Activated naive CD8-positive, alpha-beta T cell (primary cell): ENCODE measurements around the gene TFB2M.
"Not testable (repeated sequence)": the region's sequence is repeated elsewhere in the genome, so short reads cannot be mapped to it uniquely, and the experiment has no call there.

Source experiments
- H3K27ac Mint-ChIP-seq: one replicate; pipeline ENCODE4 v1.8.0; 2021; ENCODE audit warnings: mixed read lengths
- H3K27me3 Mint-ChIP-seq: one replicate; pipeline ENCODE4 v1.8.0; 2021; ENCODE audit warnings: mixed read lengths
- H3K36me3 Mint-ChIP-seq: one replicate; pipeline ENCODE4 v1.8.0; 2021; ENCODE audit warnings: mixed read lengths
- H3K4me1 Mint-ChIP-seq: one replicate; pipeline ENCODE4 v1.8.0; 2021; ENCODE audit warnings: low read depth, mixed read lengths
- H3K4me3 Mint-ChIP-seq: one replicate; pipeline ENCODE4 v1.8.0; 2021; ENCODE audit warnings: mild to moderate bottlenecking, mixed read lengths
- H3K9me3 Mint-ChIP-seq: one replicate; pipeline ENCODE4 v1.8.0; 2021; ENCODE audit warnings: low read depth, mixed read lengths

Gene TFB2M

GRCh38 chr1:246591047-246591446, 25.0 kb upstream of the TFB2M start:
- Mint-ChIP-seq H3K4me1 (peaks cover 60% of the 10 kb centered on the region), H3K9me3 (no peaks in the 10 kb centered on the region), H3K36me3 (peaks cover 9% of the 10 kb centered on the region), H3K4me3 (no peak overlapping the region), H3K27me3 (no peaks in the 10 kb centered on the region), H3K27ac (no peak overlapping the region)

DNA sequence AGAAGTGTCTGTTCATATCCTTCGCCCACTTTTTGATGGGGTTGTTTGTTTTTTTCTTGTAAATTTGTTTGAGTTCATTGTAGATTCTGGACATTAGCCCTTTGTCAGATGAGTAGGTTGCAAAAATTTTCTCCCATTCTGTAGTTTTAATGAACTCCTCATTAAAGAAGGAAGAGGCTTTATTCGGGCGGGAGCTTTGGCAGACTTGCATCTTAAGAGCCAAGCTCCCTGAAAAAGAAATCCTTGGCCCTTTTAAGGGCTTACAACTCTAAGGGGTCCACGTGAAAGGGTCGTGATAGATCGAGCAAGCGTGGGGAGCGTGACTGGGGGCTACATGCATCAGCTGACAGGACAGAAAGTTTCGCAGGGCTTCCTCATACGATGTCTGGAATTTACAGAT, 23.9 kb upstream of the TFB2M start:
- H3K27me3 Mint-ChIP-seq, H3K9me3 Mint-ChIP-seq, H3K4me3 Mint-ChIP-seq, H3K36me3 Mint-ChIP-seq: not testable (repeated sequence)
- Mint-ChIP-seq H3K4me1 (peaks cover 54% of the 10 kb centered on the region), H3K27ac (peak overlapping the region; percentile 34)

- H3K27ac Mint-ChIP-seq = no peak overlapping the region
- no peaks in the 10 kb centered on the region for H3K27me3 Mint-ChIP-seq
- peaks cover 63% of the 10 kb centered on the region for H3K4me1 Mint-ChIP-seq
- no peaks in the 10 kb centered on the region for H3K9me3 Mint-ChIP-seq
- H3K36me3 Mint-ChIP-seq = peaks cover 11% of the 10 kb centered on the region
- no peak overlapping the region for H3K4me3 Mint-ChIP-seq
These were observed 22.2 kb upstream of the TFB2M start for GRCh38 chr1:246588159-246588721.

DNA sequence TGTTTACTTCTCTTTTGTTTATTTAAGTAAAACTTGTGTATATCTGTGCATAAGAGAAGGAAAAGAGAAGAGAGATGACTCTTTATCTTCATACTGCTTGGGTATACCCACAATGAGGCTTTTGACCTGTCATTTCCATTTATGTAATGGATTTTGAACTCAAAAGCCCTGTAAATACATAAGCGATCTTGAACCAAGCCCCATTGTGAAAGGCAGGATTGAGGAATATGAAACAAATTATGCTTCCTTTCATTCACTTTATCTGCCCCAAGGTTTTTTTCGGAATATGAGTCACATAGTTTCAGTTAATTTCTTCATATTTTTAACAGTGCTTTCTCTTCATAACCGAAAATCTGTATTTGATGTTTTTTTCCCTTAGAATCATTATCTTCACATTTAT, 21.5 kb upstream of the TFB2M start:
- no peaks in the 10 kb centered on the region for H3K27me3 Mint-ChIP-seq
- peaks cover 14% of the 10 kb centered on the region for H3K36me3 Mint-ChIP-seq
- H3K9me3 Mint-ChIP-seq = no peaks in the 10 kb centered on the region
- peaks cover 68% of the 10 kb centered on the region for H3K4me1 Mint-ChIP-seq
- peak overlapping the region; percentile 22 for H3K27ac Mint-ChIP-seq
- H3K4me3 Mint-ChIP-seq = peak overlapping the region; percentile 20

- Mint-ChIP-seq H3K36me3 (peaks cover 14% of the 10 kb centered on the region), H3K27me3 (no peaks in the 10 kb centered on the region), H3K4me3 (no peak overlapping the region), H3K4me1 (peaks cover 70% of the 10 kb centered on the region), H3K27ac (no peak overlapping the region), H3K9me3 (no peaks in the 10 kb centered on the region)
These were observed 21.0 kb upstream of the TFB2M start for GRCh38 chr1:246587032-246587431.

DNA sequence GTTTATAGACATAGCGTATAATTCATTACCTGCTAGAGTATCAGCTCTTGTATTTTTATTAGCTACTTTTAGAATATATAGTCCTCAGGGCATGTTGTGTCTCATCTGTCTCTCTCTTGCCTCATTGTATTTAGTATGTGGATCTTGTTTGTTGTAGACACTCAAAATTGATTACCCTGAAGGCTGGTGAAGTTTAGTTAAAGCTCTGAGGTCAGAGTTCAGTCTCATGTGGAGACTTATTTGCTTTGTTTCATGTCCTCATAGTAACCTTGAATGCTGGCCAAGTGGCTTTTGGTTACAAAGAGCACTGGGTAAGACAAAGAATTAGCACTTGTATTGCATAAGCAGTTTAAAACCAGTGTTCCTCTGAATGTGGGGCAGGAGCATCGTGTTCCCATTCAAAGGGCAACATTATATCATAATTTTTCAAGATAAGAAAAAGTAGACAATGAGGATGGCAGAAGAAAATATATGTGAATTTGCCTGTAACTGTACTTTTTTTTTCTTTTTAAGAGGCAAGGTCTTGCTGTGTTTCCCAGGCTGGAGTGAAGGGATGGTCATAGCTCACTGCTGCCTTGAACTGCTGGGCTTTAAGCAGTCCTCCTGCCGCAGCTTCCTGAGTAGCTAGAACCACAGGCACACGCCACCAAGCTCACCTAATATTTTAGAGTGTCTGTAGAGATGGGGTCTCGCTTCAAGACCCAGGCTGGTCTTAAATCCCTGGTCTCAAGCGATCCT, 17.6 kb upstream of the TFB2M start:
- no peaks in the 10 kb centered on the region for H3K9me3 Mint-ChIP-seq
- H3K4me1 Mint-ChIP-seq = peaks cover 78% of the 10 kb centered on the region
- H3K27ac Mint-ChIP-seq = peak overlapping the region; percentile 72
- no peaks in the 10 kb centered on the region for H3K27me3 Mint-ChIP-seq
- H3K36me3 Mint-ChIP-seq = peaks cover 10% of the 10 kb centered on the region
- peak overlapping the region; percentile 30 for H3K4me3 Mint-ChIP-seq

DNA sequence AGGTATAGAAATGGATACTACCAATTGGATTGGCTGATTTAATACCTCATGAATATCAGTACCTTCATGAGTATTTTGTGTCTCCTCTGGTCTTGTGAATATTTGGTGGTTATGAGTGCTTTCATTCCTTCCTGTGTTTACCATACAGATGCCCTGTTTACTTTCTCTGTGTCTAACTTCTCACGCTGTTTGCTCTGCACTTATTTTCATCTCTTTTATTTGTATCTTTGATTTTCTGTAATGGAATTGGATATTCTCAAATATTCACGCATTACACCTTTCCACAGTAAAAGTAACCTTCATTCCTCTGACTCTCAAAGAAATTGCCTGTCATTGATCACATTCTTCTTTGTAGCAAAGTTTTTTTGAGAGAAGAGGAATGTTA, 17.0 kb upstream of the TFB2M start:
- Mint-ChIP-seq H3K9me3 (no peaks in the 10 kb centered on the region), H3K4me3 (no peak overlapping the region), H3K27ac (peak overlapping the region; percentile 72), H3K4me1 (peaks cover 80% of the 10 kb centered on the region), H3K27me3 (no peaks in the 10 kb centered on the region), H3K36me3 (peaks cover 8% of the 10 kb centered on the region)

- Mint-ChIP-seq H3K4me1 (peaks cover 80% of the 10 kb centered on the region), H3K36me3 (peaks cover 8% of the 10 kb centered on the region), H3K27ac (no peak overlapping the region), H3K9me3 (no peaks in the 10 kb centered on the region), H3K4me3 (no peak overlapping the region), H3K27me3 (no peaks in the 10 kb centered on the region)
These were observed 16.4 kb upstream of the TFB2M start for GRCh38 chr1:246582301-246583055.

GRCh38 chr1:246580497-246581370, 14.7 kb upstream of the TFB2M start:
- H3K4me3 Mint-ChIP-seq = no peak overlapping the region
- H3K27ac Mint-ChIP-seq = peak overlapping the region; percentile 50
- peaks cover 8% of the 10 kb centered on the region for H3K36me3 Mint-ChIP-seq
- H3K4me1 Mint-ChIP-seq = peaks cover 82% of the 10 kb centered on the region
- no peaks in the 10 kb centered on the region for H3K27me3 Mint-ChIP-seq
- H3K9me3 Mint-ChIP-seq = no peaks in the 10 kb centered on the region

DNA sequence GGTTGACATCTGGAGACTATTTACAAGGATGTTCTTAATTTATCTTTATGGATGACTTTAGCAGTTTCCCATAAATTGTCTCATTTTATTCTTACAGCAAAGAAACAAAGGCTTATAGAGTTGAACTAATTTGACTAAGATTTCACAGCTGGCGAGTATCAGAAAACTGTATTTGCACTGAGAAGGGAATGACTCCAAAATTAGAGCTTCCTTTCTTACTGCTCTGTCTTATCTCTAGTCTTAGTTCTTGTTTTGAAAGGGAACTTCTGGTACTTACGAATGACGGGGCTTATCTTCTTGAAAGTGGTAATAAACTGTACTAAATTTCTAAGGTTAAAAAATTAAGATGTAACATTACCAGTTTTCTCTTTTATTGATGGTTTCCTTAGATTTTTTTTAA, 13.8 kb upstream of the TFB2M start:
- Mint-ChIP-seq H3K9me3 (no peaks in the 10 kb centered on the region), H3K4me3 (no peak overlapping the region), H3K36me3 (peaks cover 11% of the 10 kb centered on the region), H3K27ac (peak overlapping the region; percentile 50), H3K27me3 (no peaks in the 10 kb centered on the region), H3K4me1 (peaks cover 85% of the 10 kb centered on the region)

- Mint-ChIP-seq H3K36me3 (peaks cover 7% of the 10 kb centered on the region), H3K4me3 (peak overlapping the region; percentile 71), H3K27ac (peak overlapping the region; percentile 91), H3K9me3 (no peaks in the 10 kb centered on the region), H3K4me1 (peaks cover 78% of the 10 kb centered on the region), H3K27me3 (no peaks in the 10 kb centered on the region)
These were observed 11.7 kb upstream of the TFB2M start for GRCh38 chr1:246577720-246578106.

- Mint-ChIP-seq H3K36me3 (peaks cover 7% of the 10 kb centered on the region), H3K4me1 (peaks cover 76% of the 10 kb centered on the region), H3K27me3 (no peaks in the 10 kb centered on the region), H3K4me3 (peak overlapping the region; percentile 71), H3K27ac (peak overlapping the region; percentile 91), H3K9me3 (no peaks in the 10 kb centered on the region)
These were observed 11.1 kb upstream of the TFB2M start for GRCh38 chr1:246577082-246577719.

DNA sequence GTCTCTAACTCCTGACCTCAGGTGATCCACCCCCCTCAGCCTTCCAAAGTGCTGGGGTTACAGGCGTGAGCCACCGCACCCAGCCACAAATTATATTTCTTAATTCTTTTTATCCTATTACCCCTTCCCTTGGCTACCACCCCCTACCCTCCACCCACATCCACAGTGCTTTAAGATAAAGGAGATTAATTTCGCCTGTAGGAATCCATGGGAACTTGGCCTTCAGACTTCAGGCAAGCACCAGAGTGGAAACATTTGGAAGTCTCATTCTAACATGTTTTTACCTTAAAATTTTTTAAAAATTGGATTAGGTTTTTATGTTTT, 10.6 kb upstream of the TFB2M start:
- Mint-ChIP-seq H3K27ac (peak overlapping the region; percentile 91), H3K9me3 (no peaks in the 10 kb centered on the region), H3K4me3 (peak overlapping the region; percentile 71), H3K36me3 (peaks cover 7% of the 10 kb centered on the region), H3K27me3 (no peaks in the 10 kb centered on the region), H3K4me1 (peaks cover 75% of the 10 kb centered on the region)

DNA sequence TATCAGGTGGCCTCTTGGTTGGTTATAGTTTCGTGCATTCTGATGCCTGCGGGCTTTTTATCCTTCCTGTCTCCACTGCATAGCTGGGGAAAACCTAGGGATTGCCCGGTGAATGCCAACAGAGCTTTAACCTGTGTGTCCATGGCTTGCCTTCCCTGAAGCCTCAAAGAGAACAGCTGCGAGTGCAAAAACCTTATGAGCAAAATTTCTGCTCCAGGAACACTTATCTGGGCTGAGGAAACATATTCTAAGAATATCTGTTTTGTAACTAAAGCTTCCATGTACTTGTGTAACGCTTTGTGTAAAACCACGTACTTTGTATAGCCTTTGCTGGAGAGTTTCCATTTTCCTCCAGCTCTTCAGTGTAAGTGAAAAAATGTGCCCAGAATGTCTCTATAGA, 7.4 kb upstream of the TFB2M start:
- H3K9me3 Mint-ChIP-seq = no peaks in the 10 kb centered on the region
- peaks cover 74% of the 10 kb centered on the region for H3K4me1 Mint-ChIP-seq
- H3K36me3 Mint-ChIP-seq = peaks cover 10% of the 10 kb centered on the region
- H3K27me3 Mint-ChIP-seq = no peaks in the 10 kb centered on the region
- no peak overlapping the region for H3K4me3 Mint-ChIP-seq
- peak overlapping the region; percentile 85 for H3K27ac Mint-ChIP-seq
